GM21447 (cell line): ENCODE data around the gene HOMEZ.
A peak's percentile ranks its signal among the peaks of the same experiment; 100 is the strongest.
"Not testable (repeated sequence)": the region's sequence is repeated elsewhere in the genome, so short reads cannot be mapped to it uniquely, and the experiment has no call there.

ENCODE experiments used
- ATAC-seq: cut with Tn5 transposase; IDR thresholded peaks from one replicate; pipeline ENCODE4 v1.9.1; 2021; ENCODE audit not compliant: unreplicated experiment

HOMEZ gene

GRCh38 chr14:23286020-23286901 is at the start of gene HOMEZ:
TSS of gene HOMEZ (minus strand) at chr14:23286132. CDS start at chr14:23285952, 180 bp downstream.
- ATAC-seq, result peak; percentile 98

GRCh38 chr14:23335623-23336022 is 49.7 kb upstream of the HOMEZ start:
- no peak for ATAC-seq

GRCh38 chr14:23327947-23328744 is 42.2 kb upstream of the HOMEZ start:
- no peak for ATAC-seq

GRCh38 chr14:23326491-23327332 is 40.8 kb upstream of the HOMEZ start:
- ATAC-seq, result no peak

- ATAC-seq, result not testable (repeated sequence)
These were observed 39.8 kb upstream of the HOMEZ start for GRCh38 chr14:23325746-23326145.

GRCh38 chr14:23324993-23325392 is 39.1 kb upstream of the HOMEZ start:
- ATAC-seq, result no peak

GRCh38 chr14:23324455-23324846 is 38.5 kb upstream of the HOMEZ start:
- no peak for ATAC-seq

GRCh38 chr14:23323838-23324454 is 38.0 kb upstream of the HOMEZ start:
- no peak for ATAC-seq

GRCh38 chr14:23322568-23323517 is 36.9 kb upstream of the HOMEZ start:
- ATAC-seq, result no peak

- ATAC-seq, result peak; percentile 5
These were observed 35.9 kb upstream of the HOMEZ start for GRCh38 chr14:23321572-23322547.

GRCh38 chr14:23320584-23321571 is 34.9 kb upstream of the HOMEZ start, which contains the start of gene PABPN1:
TSS of gene PABPN1 (plus strand) at chr14:23321457. CDS start at chr14:23321470, 13 bp downstream.
- ATAC-seq, result peak; percentile 89

- ATAC-seq, result no peak
These were observed 34.0 kb upstream of the HOMEZ start for GRCh38 chr14:23319746-23320583.

- no peak for ATAC-seq
These were observed 30.4 kb upstream of the HOMEZ start for GRCh38 chr14:23316300-23316699.

GRCh38 chr14:23310546-23310945 is 24.6 kb upstream of the HOMEZ start:
- ATAC-seq, result no peak

GRCh38 chr14:23308721-23309445 is 23.0 kb upstream of the HOMEZ start:
- ATAC-seq, result no peak
